K562 (cell line): ENCODE results near the gene CACNA1C. TPM values are rescaled to one million over a fixed set of nuclear protein-coding genes. Genes with fewer than 3 reads are reported as not detected.

Source experiments
- ATAC-seq: fragments of 200-7000 bp; cut with Tn5 transposase; 3 replicates; pipeline ENCODE4 v1.9.1; 2020; ENCODE audit warnings: moderate library complexity
- BruUV-seq: library from RNA; stranded (reverse); fragments of 400-500 nt; replicated peaks from 2 replicates; lab custom pipeline; 2021; lab: Mats Ljungman, UMichigan
- CTCF ChIA-PET: fragments of 300-600 bp; formaldehyde crosslinking; extraction: SDS; loops from one replicate; lab custom pipeline; 2021; ENCODE audit warnings: low intra/inter-chr PET ratio; lab: Yijun Ruan, JAX
- POLR2A ChIA-PET: fragments of 300-600, 350-650 bp; sonication (Branson Sonifier 250); formaldehyde crosslinking; extraction: SDS; loops from one replicate; lab custom pipeline; 2021; ENCODE audit warnings: antibody characterized with exemption, inconsistent platforms; lab: Yijun Ruan, JAX
- DNase-seq, 4 experiments: peaks; one replicate each; pipeline versions ENCODE4 v3.0.0 to v3.0.0-alpha.2; 2011 to 2018; ENCODE audit warnings: low spot score in 3 of 4, mixed read lengths in 3 of 4; ENCODE audit errors: extremely low read depth in 1 of 4
- FAIRE-seq: peaks from 2 replicates; lab custom pipeline; 2011; peaks lifted over from hg19 to GRCh38; lab: Jason Lieb, UNC
- H2AFZ ChIP-seq: 2 replicates; pipeline ENCODE4 v1.6.0; 2011; ENCODE audit warnings: low read depth, low read length, control low read depth, inconsistent platforms
- H3K27ac ChIP-seq: fragments of 200-600 bp; 3 replicates; pipeline ENCODE4 v1.8.0; 2011; ENCODE audit warnings: low read depth, mild to moderate bottlenecking, control low read depth, inconsistent platforms, low read length, moderate library complexity, mixed read lengths; ENCODE audit errors: extremely low read depth
- H3K27me3 ChIP-seq, 2 experiments: fragments of 300-600 bp in 1 of 2; 2 replicates in 1 of 2; 3 replicates in 1 of 2; pipeline versions ENCODE4 v1.6.0 to v1.8.0; 2011; ENCODE audit warnings: inconsistent platforms in 2 of 2, low read length in 2 of 2, mild to moderate bottlenecking in 1 of 2, mixed read lengths in 1 of 2, moderate library complexity in 1 of 2; ENCODE audit not compliant: control insufficient read depth in 2 of 2, insufficient read depth in 2 of 2
- H3K36me3 ChIP-seq: fragments of 300-600 bp; 3 replicates; pipeline ENCODE4 v1.8.0; 2011; ENCODE audit warnings: mild to moderate bottlenecking, low read length, inconsistent platforms; ENCODE audit not compliant: control insufficient read depth, insufficient read depth
- H3K4me1 ChIP-seq, 2 experiments: fragments of 200-600 bp in 1 of 2; replicated peaks in 1 of 2; 2 replicates in 1 of 2; 3 replicates in 1 of 2; pipeline versions ENCODE4 v1.5.1 to v1.8.0; 2011; ENCODE audit warnings: inconsistent platforms in 2 of 2, low read length in 2 of 2, mild to moderate bottlenecking in 1 of 2, mixed read lengths in 1 of 2, moderate library complexity in 1 of 2; ENCODE audit not compliant: control insufficient read depth in 2 of 2, insufficient read depth in 2 of 2
- H3K4me2 ChIP-seq: 2 replicates; pipeline ENCODE4 v1.6.1; 2011; ENCODE audit warnings: low read length, control low read depth, inconsistent platforms, mixed read lengths; ENCODE audit not compliant: insufficient read depth
- H3K4me3 ChIP-seq: fragments of 200-600 bp; sonication (generic), shearing (Covaris generic); 2 replicates; pipeline ENCODE4 v1.5.1; 2016; ENCODE audit warnings: control low read depth, inconsistent platforms
- H3K79me2 ChIP-seq: fragments of 200-600 bp; 3 replicates; pipeline ENCODE4 v1.8.0; 2011; ENCODE audit warnings: low read length, inconsistent platforms; ENCODE audit not compliant: control insufficient read depth, insufficient read depth
- H3K9ac ChIP-seq, 2 experiments: 2 replicates each; pipeline versions ENCODE4 v1.6.0 to v1.6.1; 2011; ENCODE audit warnings: low read depth in 2 of 2, low read length in 2 of 2, control low read depth in 1 of 2, inconsistent platforms in 1 of 2, mild to moderate bottlenecking in 1 of 2, mixed read lengths in 1 of 2; ENCODE audit not compliant: insufficient read depth in 1 of 2
- H3K9me1 ChIP-seq: one replicate; pipeline ENCODE4 v1.6.0; 2011; ENCODE audit warnings: inconsistent platforms, mild to moderate bottlenecking, low read length, moderate library complexity; ENCODE audit not compliant: control insufficient read depth, insufficient read depth
- H3K9me3 ChIP-seq: replicated peaks from 2 replicates; pipeline ENCODE4 v1.5.1; 2011; ENCODE audit warnings: low read depth, low read length, inconsistent platforms; ENCODE audit not compliant: control insufficient read depth, insufficient read depth
- H4K20me1 ChIP-seq: replicated peaks from 2 replicates; pipeline ENCODE4 v1.6.1; 2011; ENCODE audit warnings: low read length, inconsistent platforms, mixed read lengths; ENCODE audit not compliant: control insufficient read depth, insufficient read depth
- ELF4 ChIP-seq: fragments of 450-650 bp; formaldehyde crosslinking; IDR thresholded peaks from 2 replicates; pipeline ENCODE4 v1.4.0; 2022; ENCODE audit warnings: missing genetic modification characterization
- HDAC8 ChIP-seq: fragments of 450-650 bp; IDR thresholded peaks from 2 replicates; pipeline ENCODE4 v1.6.1; 2016; ENCODE audit warnings: mild to moderate bottlenecking, missing genetic modification characterization, moderate library complexity, missing compliant biosample characterization
- ILF3 ChIP-seq: fragments of 450-650 bp; IDR thresholded peaks from 2 replicates; pipeline ENCODE4 v1.6.1; 2018; ENCODE audit warnings: antibody characterized with exemption, mild to moderate bottlenecking, moderate library complexity, borderline replicate concordance
- IRF9 ChIP-seq: fragments of 450-650 bp; IDR thresholded peaks from 2 replicates; pipeline ENCODE4 v1.6.1; 2016; ENCODE audit warnings: missing biosample characterization, missing genetic modification characterization
- PREB ChIP-seq: sonication (generic); formaldehyde crosslinking; IDR thresholded peaks from 2 replicates; pipeline ENCODE4 v1.8.1; 2023; ENCODE audit warnings: mild to moderate bottlenecking, missing genetic modification reagents
- SMARCB1 ChIP-seq: IDR thresholded peaks from 2 replicates; pipeline ENCODE4 v1.6.1; 2011; ENCODE audit warnings: improper control_type of control experiment, low read depth; ENCODE audit not compliant: insufficient read length
- ZNF695 ChIP-seq: fragments of 450-650 bp; formaldehyde crosslinking; IDR thresholded peaks from 2 replicates; pipeline ENCODE4 v1.4.0; 2020; ENCODE audit warnings: mild to moderate bottlenecking, moderate library complexity
- ZNF77 ChIP-seq: fragments of 250-450 bp; sonication (Bioruptor Pico); IDR thresholded peaks from 2 replicates; pipeline ENCODE4 v1.5.0; 2020
- WGBS: fragments of 100-300 bp; shearing (Covaris generic); methylation state at CpG from one replicate; pipeline ENCODE4 v1.1.6; 2016; ENCODE audit warnings: low coverage, mixed read lengths; ENCODE audit not compliant: insufficient coverage; ENCODE audit errors: missing lambda C conversion rate; 5-methylcytosine and 5-hydroxymethylcytosine counted together
- in situ Hi-C: fragments of 300-500 bp; cut with MboI; formaldehyde crosslinking; loops from 4 replicates; pipeline ENCODE4 v1.15.0; 2018; ENCODE audit warnings: inconsistent platforms, mixed read lengths
- intact Hi-C: fragments of 100-400 bp; cut with micrococcal nuclease; formaldehyde crosslinking; loops from 2 replicates; pipeline ENCODE4 v1.14.2; 2022
- polyA plus RNA-seq, 8 experiments: library from polyadenylated mRNA; depleted of rRNA in 4 of 8; stranded (reverse) in 5 of 8; unstranded in 3 of 8; fragments of >200 nt; fragmentation: Nextera tagmentation in 2 of 8; fragmentation: Illumina TruSeq in 1 of 8; extraction: Ambion mirVana in 2 of 8; extraction: Trizol in 1 of 8; gene quantifications; 2 replicates each; pipeline versions ENCODE4 v1.2.1 to v1.2.3, GENCODE V29; 2011 to 2014; ENCODE audit warnings: inconsistent platforms in 1 of 8, missing spikeins in 1 of 8
- total RNA-seq, 7 experiments: library from RNA; depleted of rRNA in 6 of 7; stranded (reverse); fragments of >200 nt in 6 of 7; fragmentation: Illumina TruSeq in 2 of 7; extraction: Trizol in 2 of 7; gene quantifications; 2 replicates each; pipeline versions ENCODE4 v1.2.1 to v1.2.3, GENCODE V29; 2011 to 2021; ENCODE audit warnings: low replicate concordance in 1 of 7

The CACNA1C gene
- total and polyA plus RNA-seq, 9 of the 15 experiments (the other 6 are each of a cell fraction or from before 2014, with no cell fraction given) = not detected

GRCh38 chr12:2333491-2334195, 280.9 kb downstream of the CACNA1C start:
- DNase-seq = no peak
- ATAC-seq = no peak
- Histone ChIP-seq H2AFZ (no peak overlapping the region), H3K27me3 (peaks cover 0 to 4% of the 10 kb centered on the region in 2 experiments; a peak in 1 of 5 replicates), H3K79me2 (no peaks in the 10 kb centered on the region), H3K36me3 (no peaks in the 10 kb centered on the region), H3K9me3 (no peaks in the 10 kb centered on the region), H3K4me1 (peaks cover 3 to 22% of the 10 kb centered on the region in 2 experiments; a peak in 3 of 5 replicates), H3K4me3 (no peak overlapping the region), H3K9ac (no peak overlapping the region), H3K4me2 (no peak overlapping the region), H3K27ac (no peak overlapping the region), H3K9me1 (no peaks in the 10 kb centered on the region), H4K20me1 (no peaks in the 10 kb centered on the region)
- WGBS = 38% methylated on average over 3 of the region's 7 CpGs
- FAIRE-seq = no peak
- intact Hi-C loops (no loop called here), in situ Hi-C loops (no loop called here)
- ChIA-PET POLR2A (interaction anchor here (0.7 kb wide), 1 partner anchor 15 kb away, joined by 3 read pairs; no protein-coding TSS in a partner anchor), CTCF (no interaction called here)
- TF ChIP-seq ZNF695 (CRISPR knock-in tag) = no peak
- TF ChIP-seq ZNF77 (CRISPR knock-in tag) = no peak
- no peak for TF ChIP-seq SMARCB1
- BruUV-seq = no TSS peak

- DNase-seq (no peak), FAIRE-seq (no peak), ATAC-seq (no peak)
- Histone ChIP-seq H3K9me3 (no peaks in the 10 kb centered on the region), H3K27me3 (peaks cover 0 to 2% of the 10 kb centered on the region in 2 experiments; a peak in 1 of 5 replicates), H3K4me1 (peaks cover 3 to 22% of the 10 kb centered on the region in 2 experiments; a peak in 3 of 5 replicates), H3K27ac (no peak overlapping the region; the same call in 2 of the 3 replicates), H2AFZ (no peak overlapping the region), H3K36me3 (no peaks in the 10 kb centered on the region), H3K4me3 (no peak overlapping the region), H4K20me1 (no peaks in the 10 kb centered on the region), H3K9ac (no peak overlapping the region), H3K9me1 (no peaks in the 10 kb centered on the region), H3K4me2 (no peak overlapping the region), H3K79me2 (no peaks in the 10 kb centered on the region)
- ChIA-PET CTCF (no interaction called here), POLR2A (interaction anchor here (0.7 kb wide), 1 partner anchor 39 kb away, joined by 3 read pairs; no protein-coding TSS in a partner anchor)
- BruUV-seq = no TSS peak
- in situ Hi-C loops = no loop called here
- intact Hi-C loops = no loop called here
- no peak for TF ChIP-seq ILF3
- no peak for TF ChIP-seq HDAC8 (tag)
- TF ChIP-seq ELF4 (CRISPR knock-in tag) = no peak
- TF ChIP-seq PREB = no peak
- TF ChIP-seq IRF9 (tag) = no peak
- 27% methylated on average over 6 of the region's 6 CpGs for WGBS
These were observed 281.5 kb downstream of the CACNA1C start for GRCh38 chr12:2334271-2334670.
